Measurements from ENCODE around the gene ACSF3. TPM values are rescaled to one million over a fixed set of nuclear protein-coding genes. Genes with fewer than 3 reads are reported as not detected.

Gene ACSF3
- total RNA-seq, 2 experiments from 2014 or later: 53.0 to 53.7 TPM

GRCh38 chr16:89140981-89141883, 47.6 kb downstream of the ACSF3 start:
- Mint-ChIP-seq H3K27me3 (no peaks in the 10 kb centered on the region), H3K27ac (no peak overlapping the region)

GRCh38 chr16:89141884-89142267, 48.2 kb downstream of the ACSF3 start:
- POLR2A ChIA-PET: no interaction called here
- DNase-seq: no peak
- H3K4me1 Mint-ChIP-seq: no peaks in the 10 kb centered on the region
- ATAC-seq (ENCODE audit: low read depth): no peak
- H3K27ac Mint-ChIP-seq: no peak overlapping the region
- H3K9me3 Mint-ChIP-seq: no peaks in the 10 kb centered on the region
- H3K4me3 Mint-ChIP-seq: no peak overlapping the region
- H3K27me3 Mint-ChIP-seq: no peaks in the 10 kb centered on the region
- peaks cover 8% of the 10 kb centered on the region for H3K36me3 Mint-ChIP-seq

More at GRCh38 chr16:89140981-89141883, 47.6 kb downstream of the ACSF3 start:
- POLR2A ChIA-PET: no interaction called here
- Mint-ChIP-seq H3K36me3 (peaks cover 2% of the 10 kb centered on the region), H3K4me3 (no peak overlapping the region), H3K4me1 (no peaks in the 10 kb centered on the region), H3K9me3 (no peaks in the 10 kb centered on the region)
- no peak for DNase-seq
- no peak for ATAC-seq (ENCODE audit: low read depth)

GRCh38 chr16:89142474-89143195, 49.0 kb downstream of the ACSF3 start:
- H3K4me1 Mint-ChIP-seq: no peaks in the 10 kb centered on the region
- no peaks in the 10 kb centered on the region for H3K9me3 Mint-ChIP-seq
- POLR2A ChIA-PET: no interaction called here
- no peak overlapping the region for H3K4me3 Mint-ChIP-seq
- no peak overlapping the region for H3K27ac Mint-ChIP-seq
- peaks cover 11% of the 10 kb centered on the region for H3K36me3 Mint-ChIP-seq
- ATAC-seq (ENCODE audit: low read depth) (no peak), DNase-seq (no peak)
- H3K27me3 Mint-ChIP-seq: no peaks in the 10 kb centered on the region

GRCh38 chr16:89143201-89143741, 49.6 kb downstream of the ACSF3 start:
- Mint-ChIP-seq H3K27me3 (no peaks in the 10 kb centered on the region), H3K36me3 (peaks cover 17% of the 10 kb centered on the region), H3K4me1 (no peaks in the 10 kb centered on the region), H3K27ac (no peak overlapping the region), H3K9me3 (no peaks in the 10 kb centered on the region), H3K4me3 (no peak overlapping the region)
- POLR2A ChIA-PET: interaction anchor here (0.6 kb wide), 1 partner anchor 53 kb away, joined by 5 read pairs; no protein-coding TSS in a partner anchor
- DNase-seq (no peak), ATAC-seq (ENCODE audit: low read depth) (peak; percentile 16)

GRCh38 chr16:89143911-89144675, 50.4 kb downstream of the ACSF3 start:
- DNase-seq (no peak), ATAC-seq (ENCODE audit: low read depth) (no peak)
- Mint-ChIP-seq H3K9me3 (peaks cover 3% of the 10 kb centered on the region), H3K27me3 (no peaks in the 10 kb centered on the region), H3K27ac (no peak overlapping the region), H3K4me1 (no peaks in the 10 kb centered on the region), H3K4me3 (no peak overlapping the region), H3K36me3 (peaks cover 22% of the 10 kb centered on the region)
- POLR2A ChIA-PET: interaction anchor here (0.6 kb wide), 2 partner anchors 39 to 52 kb away, joined by 3 to 5 read pairs; no protein-coding TSS in a partner anchor

GRCh38 chr16:89144681-89145080, 51.0 kb downstream of the ACSF3 start:
- Mint-ChIP-seq H3K27ac (no peak overlapping the region), H3K27me3 (no peaks in the 10 kb centered on the region), H3K4me1 (no peaks in the 10 kb centered on the region), H3K4me3 (no peak overlapping the region), H3K9me3 (peaks cover 4% of the 10 kb centered on the region), H3K36me3 (peaks cover 27% of the 10 kb centered on the region)
- POLR2A ChIA-PET: interaction anchor here (0.6 kb wide), 1 partner anchor 39 kb away, joined by 3 read pairs; no protein-coding TSS in a partner anchor
- DNase-seq (no peak), ATAC-seq (ENCODE audit: low read depth) (no peak)

GRCh38 chr16:89145406-89146161, 51.9 kb downstream of the ACSF3 start:
- peaks cover 34% of the 10 kb centered on the region for H3K36me3 Mint-ChIP-seq
- no peak overlapping the region for H3K4me3 Mint-ChIP-seq
- ATAC-seq (ENCODE audit: low read depth): no peak
- H3K27ac Mint-ChIP-seq: no peak overlapping the region
- no peak for DNase-seq
- peaks cover 4% of the 10 kb centered on the region for H3K9me3 Mint-ChIP-seq
- H3K4me1 Mint-ChIP-seq: no peaks in the 10 kb centered on the region
- POLR2A ChIA-PET: no interaction called here
- no peaks in the 10 kb centered on the region for H3K27me3 Mint-ChIP-seq

- Mint-ChIP-seq H3K4me3 (no peak overlapping the region), H3K9me3 (peaks cover 4% of the 10 kb centered on the region), H3K4me1 (no peaks in the 10 kb centered on the region), H3K27me3 (no peaks in the 10 kb centered on the region), H3K36me3 (peaks cover 37% of the 10 kb centered on the region), H3K27ac (no peak overlapping the region)
- DNase-seq: no peak
- no peak for ATAC-seq (ENCODE audit: low read depth)
- POLR2A ChIA-PET: no interaction called here
These were observed 52.8 kb downstream of the ACSF3 start for GRCh38 chr16:89146211-89147005.

GRCh38 chr16:89147085-89147817, 53.6 kb downstream of the ACSF3 start:
- DNase-seq: no peak

GRCh38 chr16:89149386-89149785, 55.7 kb downstream of the ACSF3 start:
- H3K9me3 Mint-ChIP-seq: peaks cover 4% of the 10 kb centered on the region
- no peak overlapping the region for H3K27ac Mint-ChIP-seq
- DNase-seq (no peak), ATAC-seq (ENCODE audit: low read depth) (no peak)
- no peak overlapping the region for H3K4me3 Mint-ChIP-seq
- no peaks in the 10 kb centered on the region for H3K27me3 Mint-ChIP-seq
- no peaks in the 10 kb centered on the region for H3K4me1 Mint-ChIP-seq
- peaks cover 37% of the 10 kb centered on the region for H3K36me3 Mint-ChIP-seq
- POLR2A ChIA-PET: no interaction called here

More at GRCh38 chr16:89147085-89147817, 53.6 kb downstream of the ACSF3 start:
- Mint-ChIP-seq H3K4me1 (no peaks in the 10 kb centered on the region), H3K27me3 (no peaks in the 10 kb centered on the region), H3K9me3 (peaks cover 4% of the 10 kb centered on the region), H3K36me3 (peaks cover 37% of the 10 kb centered on the region), H3K4me3 (no peak overlapping the region), H3K27ac (no peak overlapping the region)
- POLR2A ChIA-PET: no interaction called here
- ATAC-seq (ENCODE audit: low read depth): no peak

- Mint-ChIP-seq H3K27me3 (no peaks in the 10 kb centered on the region), H3K4me1 (no peaks in the 10 kb centered on the region), H3K4me3 (no peak overlapping the region), H3K9me3 (peaks cover 4% of the 10 kb centered on the region), H3K27ac (peak overlapping the region; percentile 45), H3K36me3 (peaks cover 37% of the 10 kb centered on the region)
- no peak for DNase-seq
- POLR2A ChIA-PET: no interaction called here
- no peak for ATAC-seq (ENCODE audit: low read depth)
These were observed 56.6 kb downstream of the ACSF3 start for GRCh38 chr16:89150090-89150835.

Measured in activated naive CD8-positive, alpha-beta T cell treated with anti-CD3 and anti-CD28 coated beads, Interleukin-2, amount 10 ng/mL, durations not matched to agents 7 days and 5 days (primary cell).